Measurements from ENCODE around the gene SETD2.
A peak's percentile ranks its signal among the peaks of the same experiment; 100 is the strongest.
"Not testable (repeated sequence)": the region's sequence is repeated elsewhere in the genome, so short reads cannot be mapped to it uniquely, and the experiment has no call there.

SETD2 gene

GRCh38 chr3:47026432-47026831 is 137.5 kb downstream of the SETD2 start:
- DNase-seq, result not testable (repeated sequence)

GRCh38 chr3:47024932-47025331 is 139.0 kb downstream of the SETD2 start:
- DNase-seq, result no peak

- no peak for DNase-seq
These were observed 141.3 kb downstream of the SETD2 start for GRCh38 chr3:47022641-47023071.

- no peak for DNase-seq
These were observed 143.6 kb downstream of the SETD2 start for GRCh38 chr3:47020311-47020710.

GRCh38 chr3:47019201-47019600 is 144.7 kb downstream of the SETD2 start:
- DNase-seq, result no peak

- no peak for DNase-seq
These were observed 145.7 kb downstream of the SETD2 start for GRCh38 chr3:47018269-47018611.

GRCh38 chr3:47017504-47018268 is 146.2 kb downstream of the SETD2 start:
- DNase-seq, result no peak

GRCh38 chr3:47016934-47017435 is 146.9 kb downstream of the SETD2 start:
- peak; percentile 66 for DNase-seq

- DNase-seq, result no peak
These were observed 147.6 kb downstream of the SETD2 start for GRCh38 chr3:47016086-47016933.

GRCh38 chr3:47015151-47015550 is 148.8 kb downstream of the SETD2 start:
- DNase-seq, result no peak

GRCh38 chr3:47014036-47014435 is 149.9 kb downstream of the SETD2 start:
- no peak for DNase-seq

- DNase-seq, result no peak
These were observed 150.7 kb downstream of the SETD2 start for GRCh38 chr3:47013231-47013630.

- no peak for DNase-seq
These were observed 151.3 kb downstream of the SETD2 start for GRCh38 chr3:47012342-47013230.

GRCh38 chr3:47011371-47011770 is 152.5 kb downstream of the SETD2 start:
- no peak for DNase-seq

GRCh38 chr3:47010910-47011309 is 153.0 kb downstream of the SETD2 start:
- no peak for DNase-seq

- no peak for DNase-seq
These were observed 153.7 kb downstream of the SETD2 start for GRCh38 chr3:47010111-47010712.

- no peak for DNase-seq
These were observed 154.4 kb downstream of the SETD2 start for GRCh38 chr3:47009225-47010110.

- no peak for DNase-seq
These were observed 155.1 kb downstream of the SETD2 start for GRCh38 chr3:47008851-47009224.

- DNase-seq, result no peak
These were observed 155.6 kb downstream of the SETD2 start for GRCh38 chr3:47008234-47008796.

- no peak for DNase-seq
These were observed 156.3 kb downstream of the SETD2 start for GRCh38 chr3:47007482-47008233.

Data from NK-92 treated with Interleukin-12 subunit alpha and Interleukin-12 subunit beta, amount 100 ng/mL, for 24 hours (cell line).